PC-3 (cell line): ENCODE results near the gene ARHGAP15. TPM values are rescaled to one million over a fixed set of nuclear protein-coding genes. Genes with fewer than 3 reads are reported as not detected.

Experiments
- ATAC-seq: fragments of 200-7000 bp; cut with Tn5 transposase; 2 replicates; pipeline ENCODE4 v1.9.1; 2020; ENCODE audit warnings: mild to moderate bottlenecking, moderate library complexity
- BruUV-seq: library from RNA; stranded (reverse); fragments of 400-500 nt; replicated peaks from 2 replicates; lab custom pipeline; 2021; lab: Mats Ljungman, UMichigan
- CTCF ChIA-PET: fragments of 300-600 bp; sonication (Branson Sonifier 250); formaldehyde crosslinking; loops from one replicate; lab custom pipeline; 2022; ENCODE audit warnings: antibody characterized with exemption; lab: Charles Lee
- POLR2A ChIA-PET: fragments of 300-600 bp; sonication (Branson Sonifier 250); formaldehyde crosslinking; loops from one replicate; lab custom pipeline; 2022; ENCODE audit warnings: antibody characterized with exemption; ENCODE audit not compliant: unreplicated experiment; lab: Charles Lee
- DNase-seq: peaks from one replicate; pipeline ENCODE4 v3.0.0-alpha.2; 2015
- H2AFZ ChIP-seq: fragments of 300-600 bp; sonication (generic); 2 replicates; pipeline ENCODE4 v1.6.0; 2016; ENCODE audit warnings: antibody characterized with exemption, low read length
- H3F3A ChIP-seq: fragments of 300-600 bp; sonication (generic); one replicate; pipeline ENCODE4 v1.6.0; 2017; ENCODE audit warnings: antibody characterized with exemption, low read length, control low read depth, mild to moderate bottlenecking; ENCODE audit not compliant: unreplicated experiment
- H3K27ac ChIP-seq: fragments of 300-600 bp; sonication (generic); 2 replicates; pipeline ENCODE4 v1.5.1; 2016; ENCODE audit warnings: mild to moderate bottlenecking, low read length
- H3K27me3 ChIP-seq: fragments of 300-600 bp; sonication (generic); 2 replicates; pipeline ENCODE4 v1.6.1; 2016; ENCODE audit warnings: low read length, mixed read lengths
- H3K36me3 ChIP-seq: fragments of 300-600 bp; sonication (generic); 2 replicates; pipeline ENCODE4 v1.6.1; 2016; ENCODE audit warnings: low read depth, mixed run types, low read length, mixed read lengths
- H3K4me1 ChIP-seq: fragments of 300-600 bp; sonication (generic); 2 replicates; pipeline ENCODE4 v1.5.1; 2016; ENCODE audit warnings: low read length; ENCODE audit not compliant: insufficient read depth
- H3K4me2 ChIP-seq: fragments of 300-600 bp; sonication (generic); 2 replicates; pipeline ENCODE4 v1.6.0; 2016; ENCODE audit warnings: low read length
- H3K4me3 ChIP-seq: fragments of 300-600 bp; sonication (generic); 2 replicates; pipeline ENCODE4 v1.5.1; 2016; ENCODE audit warnings: mild to moderate bottlenecking, low read length, mixed read lengths
- H3K79me2 ChIP-seq: fragments of 300-600 bp; sonication (generic); 2 replicates; pipeline ENCODE4 v1.6.1; 2017; ENCODE audit warnings: low read length, mixed read lengths
- H3K9ac ChIP-seq: fragments of 300-600 bp; sonication (generic); 2 replicates; pipeline ENCODE4 v1.6.0; 2016; ENCODE audit warnings: mild to moderate bottlenecking, low read length
- H3K9me2 ChIP-seq: fragments of 300-600 bp; sonication (generic); replicated peaks from 2 replicates; pipeline ENCODE4 v1.6.1; 2016; ENCODE audit warnings: mixed run types, low read length, mixed read lengths
- H3K9me3 ChIP-seq: fragments of 300-600 bp; sonication (generic); 2 replicates; pipeline ENCODE4 v1.6.1; 2016; ENCODE audit warnings: low read length, mixed read lengths
- H4K20me1 ChIP-seq: fragments of 300-600 bp; sonication (generic); 2 replicates; pipeline ENCODE4 v1.6.1; 2016; ENCODE audit warnings: low read length, mixed read lengths
- CTCF ChIP-seq: fragments of 300-600 bp; sonication (generic); conservative IDR thresholded peaks from 2 replicates; pipeline ENCODE4 v1.5.1; 2017; ENCODE audit warnings: antibody characterized with exemption, low read depth, mild to moderate bottlenecking, low read length
- EZH2 ChIP-seq: fragments of 300-600 bp; sonication (generic); IDR thresholded peaks from one replicate; pipeline ENCODE4 v1.6.1; 2017; ENCODE audit warnings: antibody characterized with exemption, mild to moderate bottlenecking, low read length; ENCODE audit not compliant: unreplicated experiment
- EZH2phosphoT487 ChIP-seq: fragments of 300-600 bp; sonication (generic); IDR thresholded peaks from 2 replicates; pipeline ENCODE4 v1.6.1; 2018; ENCODE audit warnings: mild to moderate bottlenecking, antibody characterized with exemption, low read length, borderline replicate concordance
- intact Hi-C: fragments of 100-400 bp; cut with micrococcal nuclease; formaldehyde crosslinking; loops from 2 replicates; pipeline ENCODE4 v1.9.0; 2023
- total RNA-seq: library from RNA; depleted of rRNA; stranded (reverse); fragments of >200 nt; gene quantifications from 2 replicates; pipeline ENCODE4 v1.2.3, GENCODE V29; 2014

The ARHGAP15 gene
- total RNA-seq, 1 experiment from 2014 or later, result not detected

- Histone ChIP-seq H3K4me3 (no peak overlapping the region), H3K79me2 (no peaks in the 10 kb centered on the region), H3K9me3 (no peaks in the 10 kb centered on the region), H3K36me3 (no peaks in the 10 kb centered on the region), H3F3A (no peaks in the 10 kb centered on the region), H3K27ac (no peak overlapping the region), H3K9ac (no peak overlapping the region), H3K27me3 (no peaks in the 10 kb centered on the region), H2AFZ (no peak overlapping the region), H3K4me1 (no peaks in the 10 kb centered on the region), H4K20me1 (no peaks in the 10 kb centered on the region), H3K9me2 (no peaks in the 10 kb centered on the region), H3K4me2 (no peak overlapping the region)
- intact Hi-C loops, result no loop called here
- POLR2A ChIA-PET, result no interaction called here
- TF ChIP-seq EZH2 (no peak), EZH2phosphoT487 (no peak)
- CTCF ChIA-PET, result interaction anchor here (0.7 kb wide), 1 partner anchor 92 kb away, joined by 4 read pairs; no protein-coding TSS in a partner anchor
- DNase-seq (peak; percentile 26), ATAC-seq (no peak; the same call in 1 of the 2 replicates)
- BruUV-seq, result no TSS peak
Observed at GRCh38 chr2:143674051-143674450, 544.8 kb downstream of the ARHGAP15 start.

- Histone ChIP-seq H3K79me2 (no peaks in the 10 kb centered on the region), H3K27me3 (no peaks in the 10 kb centered on the region), H3K4me2 (no peak overlapping the region), H3K9me3 (no peaks in the 10 kb centered on the region), H3K4me1 (no peaks in the 10 kb centered on the region), H3K9ac (no peak overlapping the region), H3K4me3 (no peak overlapping the region), H3K9me2 (no peaks in the 10 kb centered on the region), H3F3A (no peaks in the 10 kb centered on the region), H3K36me3 (no peaks in the 10 kb centered on the region), H2AFZ (no peak overlapping the region), H3K27ac (no peak overlapping the region), H4K20me1 (no peaks in the 10 kb centered on the region)
- ChIA-PET CTCF (no interaction called here), POLR2A (no interaction called here)
- no TSS peak for BruUV-seq
- TF ChIP-seq EZH2phosphoT487 (no peak), EZH2 (no peak), CTCF (no peak)
- ATAC-seq (no peak), DNase-seq (no peak)
- intact Hi-C loops, result no loop called here
Observed at GRCh38 chr2:143675021-143675420, 545.8 kb downstream of the ARHGAP15 start.

- H4K20me1 ChIP-seq, result no peaks in the 10 kb centered on the region
- H3K79me2 ChIP-seq, result no peaks in the 10 kb centered on the region
- H3K36me3 ChIP-seq, result no peaks in the 10 kb centered on the region
- H3K9me2 ChIP-seq, result no peaks in the 10 kb centered on the region
- no TSS peak for BruUV-seq
- no peak overlapping the region for H3K4me2 ChIP-seq
- no peak overlapping the region for H3K27ac ChIP-seq
- no peak overlapping the region for H3K9ac ChIP-seq
- TF ChIP-seq EZH2phosphoT487, result no peak
- no peak for TF ChIP-seq CTCF
- no peak for TF ChIP-seq EZH2
- no peaks in the 10 kb centered on the region for H3K9me3 ChIP-seq
- H3F3A ChIP-seq, result no peaks in the 10 kb centered on the region
- H3K4me3 ChIP-seq, result no peak overlapping the region
- H3K27me3 ChIP-seq, result no peaks in the 10 kb centered on the region
- H2AFZ ChIP-seq, result no peak overlapping the region
- no peaks in the 10 kb centered on the region for H3K4me1 ChIP-seq
- intact Hi-C loops, result loop anchor here (10.0 kb wide), 1 partner anchor 385 kb away; no protein-coding TSS in a partner anchor
- no peak for DNase-seq
- ChIA-PET CTCF (no interaction called here), POLR2A (no interaction called here)
- ATAC-seq, result no peak
Observed at GRCh38 chr2:143679617-143680016, 550.4 kb downstream of the ARHGAP15 start.
